Jurkat, Clone E6-1 (cell line): ENCODE data around the gene OPRL1.

Experiments used
- DNase-seq: peaks from one replicate; pipeline ENCODE4 v3.0.0-alpha.2; 2011; ENCODE audit warnings: low read depth, low spot score
- H3K4me3 ChIP-seq: 2 replicates; pipeline ENCODE4 v1.5.1; 2011; ENCODE audit warnings: mild to moderate bottlenecking, low read length, control low read depth, moderate library complexity

OPRL1 gene

DNA sequence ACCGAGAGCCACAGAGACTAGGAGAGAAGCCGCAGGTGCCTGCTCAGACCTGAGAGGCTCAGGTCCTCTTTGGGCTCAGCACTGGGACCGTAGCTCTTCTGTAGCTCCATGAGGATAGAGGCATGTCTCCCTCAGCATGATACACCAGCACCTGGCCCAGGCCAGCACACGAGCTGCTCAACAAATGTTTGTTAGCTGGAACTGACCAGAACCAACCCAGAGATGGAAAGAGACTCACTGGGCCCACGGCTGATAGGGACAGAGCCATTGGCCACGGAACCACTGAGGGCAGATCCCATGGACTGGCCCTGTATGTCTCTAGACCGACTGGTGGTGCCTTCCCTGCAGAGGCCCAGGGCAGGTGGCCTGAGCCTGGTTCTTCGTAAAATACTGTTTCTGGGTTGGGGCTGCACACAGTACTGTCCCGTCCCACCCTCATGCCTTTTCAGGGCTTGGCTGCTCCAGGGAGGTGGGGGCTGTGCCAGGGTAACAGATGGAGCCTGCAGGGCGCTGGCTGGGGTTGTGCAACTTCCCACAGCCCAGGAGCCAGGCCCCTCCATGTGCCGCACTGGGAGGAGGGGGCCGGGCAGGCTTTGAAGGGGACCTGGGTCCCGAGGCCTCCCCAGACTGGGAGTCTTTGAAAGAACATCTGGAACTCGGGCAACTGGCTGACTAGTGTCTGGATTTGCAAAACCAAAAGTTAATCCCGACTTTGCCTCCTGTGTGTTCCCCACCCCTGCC lies 38.7 kb upstream of the OPRL1 start:
- no peak for DNase-seq

DNA sequence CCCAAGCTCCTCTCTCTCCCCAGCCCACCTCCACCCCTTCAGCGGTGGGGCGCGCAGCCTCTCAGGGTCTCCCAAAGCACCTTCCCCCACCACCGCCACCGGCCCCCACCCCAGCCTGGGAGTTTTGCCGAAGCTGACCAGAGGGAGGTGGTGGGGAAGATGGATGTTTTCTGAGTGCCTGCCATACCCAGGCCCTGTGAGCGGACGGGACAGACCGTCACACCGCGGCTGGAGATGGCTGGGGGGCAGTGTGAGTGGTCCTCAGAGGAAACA lies 38.2 kb upstream of the OPRL1 start:
- DNase-seq, result no peak
- peak overlapping the region; percentile 59 for H3K4me3 ChIP-seq

More for the DNA sequence above, 38.7 kb upstream of the OPRL1 start:
- peak overlapping the region; percentile 59; the same call in 1 of the 2 replicates for H3K4me3 ChIP-seq

DNA sequence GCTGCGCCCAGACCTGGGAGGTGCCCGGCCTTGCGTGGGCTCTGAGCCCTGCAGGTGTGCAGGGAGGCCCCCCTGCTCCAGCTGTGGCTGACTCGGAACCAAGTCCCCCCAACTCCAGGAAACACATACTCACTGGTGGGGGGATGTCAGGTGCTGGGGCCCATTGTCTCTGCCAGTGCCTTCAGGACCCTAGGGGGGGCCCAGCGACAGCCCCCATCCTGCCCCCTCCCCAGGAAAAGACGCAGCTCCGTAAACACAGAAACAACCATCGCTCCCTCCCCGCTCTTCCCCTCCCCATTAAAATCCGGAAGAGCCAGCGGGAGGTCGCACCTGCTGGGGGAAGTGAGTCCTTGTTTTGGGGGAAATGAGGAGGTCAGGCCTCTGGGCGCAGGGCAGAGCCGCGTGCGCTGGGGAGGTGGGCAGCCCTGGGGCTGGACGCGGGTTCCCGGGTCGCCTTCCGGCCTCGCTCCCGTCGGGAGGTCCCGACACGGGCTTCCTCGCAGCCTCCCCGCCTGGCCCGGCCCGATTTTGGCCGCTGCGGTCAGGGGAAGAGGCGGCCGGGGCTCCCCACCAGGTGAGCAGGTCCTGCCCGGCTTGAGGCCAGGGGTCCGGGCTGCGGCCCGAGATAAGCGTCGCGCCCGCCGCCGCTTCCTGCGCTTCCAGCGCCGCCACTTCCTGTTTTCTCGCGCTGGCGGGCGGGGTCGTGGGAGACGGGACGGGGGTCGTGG lies 37.7 kb upstream of the OPRL1 start:
- no peak for DNase-seq

GRCh38 chr20:64043768-64044167 lies 36.1 kb upstream of the OPRL1 start:
- no peak for DNase-seq
- no peak overlapping the region for H3K4me3 ChIP-seq

More for the DNA sequence above, 37.7 kb upstream of the OPRL1 start:
- peak overlapping the region; percentile 59 for H3K4me3 ChIP-seq

DNA sequence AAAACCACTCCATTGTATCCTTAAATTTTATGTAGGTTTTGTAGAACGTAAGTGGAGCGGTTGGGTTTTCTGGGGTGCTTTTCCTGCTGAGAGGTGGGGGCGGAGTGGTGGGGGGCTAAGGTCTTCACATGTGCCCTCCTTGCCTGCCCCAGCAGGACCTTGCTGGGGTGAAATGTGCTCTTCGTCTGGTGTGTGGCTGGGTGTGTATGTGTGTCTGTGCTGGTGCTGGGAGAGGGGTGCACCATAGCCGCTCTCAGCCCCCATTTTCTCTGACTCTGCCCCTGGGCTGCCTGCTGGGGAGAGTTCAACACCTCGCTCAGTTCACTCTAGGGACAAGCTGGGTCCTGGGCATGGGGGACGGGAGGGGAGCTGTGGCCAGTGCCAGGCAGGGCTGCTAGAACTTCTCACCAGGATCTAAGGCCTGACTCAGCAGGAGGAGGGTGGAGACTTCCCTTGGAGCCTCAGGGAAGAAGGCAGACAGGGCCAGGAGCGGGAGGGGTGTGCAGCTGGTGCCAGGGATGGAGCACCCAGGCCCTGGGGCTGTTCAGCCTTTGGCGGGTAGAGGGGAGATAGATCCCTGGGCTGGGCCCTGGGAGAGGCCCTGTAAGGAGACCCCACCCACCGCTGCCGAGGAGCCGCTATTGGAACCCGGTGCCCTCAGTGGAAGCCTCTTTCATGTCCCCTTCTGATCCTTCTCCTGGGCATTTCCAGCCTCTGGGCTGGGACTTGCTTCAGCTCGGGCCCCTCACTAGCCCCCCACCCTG lies 35.2 kb upstream of the OPRL1 start:
- no peak overlapping the region for H3K4me3 ChIP-seq
- no peak for DNase-seq

- H3K4me3 ChIP-seq, result no peak overlapping the region
- DNase-seq, result no peak
Measured at GRCh38 chr20:64045346-64046011, 34.4 kb upstream of the OPRL1 start.

GRCh38 chr20:64047046-64047389 lies 32.9 kb upstream of the OPRL1 start:
- H3K4me3 ChIP-seq, result no peak overlapping the region
- DNase-seq, result no peak

DNA sequence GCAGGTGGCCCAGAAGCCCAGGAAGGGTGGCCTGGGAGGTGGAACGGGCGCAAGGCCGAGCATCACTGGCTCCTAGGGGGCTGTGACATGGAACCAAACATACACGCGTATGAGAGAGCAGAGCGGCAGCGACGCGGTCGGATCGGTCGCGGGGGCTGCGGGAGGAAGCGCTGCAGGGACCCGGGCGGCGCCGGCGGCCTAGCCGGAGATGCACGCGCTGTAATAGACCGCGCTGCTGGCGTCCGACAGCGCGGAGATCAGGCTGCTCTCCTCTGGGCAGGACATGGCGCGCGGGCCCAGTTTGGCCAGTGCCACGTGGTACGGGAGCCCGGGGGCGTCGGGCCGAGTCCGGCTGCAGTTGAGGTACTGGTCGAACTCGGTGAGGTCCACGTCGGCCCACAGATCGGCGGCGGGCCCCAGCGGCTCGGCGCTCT lies 31.9 kb upstream of the OPRL1 start:
- DNase-seq, result no peak

DNA sequence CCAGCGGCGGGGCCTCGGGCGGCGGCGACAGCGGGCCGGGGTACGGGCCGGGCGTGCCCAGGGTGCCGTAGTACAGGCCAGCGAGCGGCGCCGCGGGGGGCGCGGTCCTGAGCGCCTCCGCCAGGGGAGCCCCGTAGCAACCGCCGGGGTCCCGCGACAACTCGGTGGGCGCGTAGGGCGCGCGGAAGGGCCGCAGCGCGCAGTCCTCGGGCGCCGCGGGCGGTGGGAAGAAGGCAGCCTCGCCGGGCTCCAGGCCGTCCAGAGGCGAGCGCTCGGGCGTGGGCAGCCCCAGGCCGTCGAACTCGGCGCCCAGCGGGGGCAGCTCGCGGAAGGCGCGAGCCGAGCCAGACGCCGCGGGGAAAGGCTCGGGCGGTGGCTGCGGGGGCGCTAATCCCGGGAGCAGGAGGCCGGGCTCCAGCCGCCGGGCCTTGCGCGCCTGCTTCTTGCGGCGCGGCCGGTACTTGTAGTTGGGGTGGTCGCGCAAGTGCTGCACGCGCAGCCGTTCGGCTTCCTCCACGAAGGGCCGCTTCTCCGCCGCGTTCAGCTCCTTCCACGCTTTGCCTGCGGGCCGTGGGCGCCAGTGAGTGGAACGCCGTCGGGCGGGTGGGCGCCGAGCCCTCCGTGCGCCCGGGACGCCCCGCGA lies 31.4 kb upstream of the OPRL1 start:
- no peak for DNase-seq
- H3K4me3 ChIP-seq, result no peak overlapping the region

More for the DNA sequence above, 31.9 kb upstream of the OPRL1 start:
- no peak overlapping the region for H3K4me3 ChIP-seq

- no peak for DNase-seq
- no peak within 1 kb of the TSS for H3K4me3 ChIP-seq
Measured at GRCh38 chr20:64049060-64049877, 30.6 kb upstream of the OPRL1 start, which contains the start of gene SOX18. Gene SOX18 (minus strand): TSS chr20:64049639. CDS start chr20:64049516, 123 bp downstream.

DNA sequence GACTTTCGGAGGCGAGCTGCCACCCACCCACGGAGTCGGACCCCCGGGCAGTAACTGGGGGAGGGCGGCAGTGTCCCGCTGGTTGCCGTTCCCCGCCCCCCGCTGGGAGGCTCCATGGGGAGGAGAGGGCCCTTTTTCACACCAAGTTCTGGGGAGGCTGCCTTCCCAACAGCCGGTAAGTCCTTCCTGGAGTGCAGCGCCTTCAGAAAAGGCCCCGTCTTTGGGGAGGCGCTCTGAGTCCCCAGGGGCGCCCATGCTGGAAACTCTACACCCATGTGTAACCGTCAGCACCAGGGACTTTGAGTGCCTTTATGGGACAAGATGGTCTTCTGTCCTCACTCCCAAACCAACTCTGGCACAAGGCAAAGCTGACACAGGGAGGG lies 30.0 kb upstream of the OPRL1 start:
- no peak overlapping the region for H3K4me3 ChIP-seq
- DNase-seq, result no peak

DNA sequence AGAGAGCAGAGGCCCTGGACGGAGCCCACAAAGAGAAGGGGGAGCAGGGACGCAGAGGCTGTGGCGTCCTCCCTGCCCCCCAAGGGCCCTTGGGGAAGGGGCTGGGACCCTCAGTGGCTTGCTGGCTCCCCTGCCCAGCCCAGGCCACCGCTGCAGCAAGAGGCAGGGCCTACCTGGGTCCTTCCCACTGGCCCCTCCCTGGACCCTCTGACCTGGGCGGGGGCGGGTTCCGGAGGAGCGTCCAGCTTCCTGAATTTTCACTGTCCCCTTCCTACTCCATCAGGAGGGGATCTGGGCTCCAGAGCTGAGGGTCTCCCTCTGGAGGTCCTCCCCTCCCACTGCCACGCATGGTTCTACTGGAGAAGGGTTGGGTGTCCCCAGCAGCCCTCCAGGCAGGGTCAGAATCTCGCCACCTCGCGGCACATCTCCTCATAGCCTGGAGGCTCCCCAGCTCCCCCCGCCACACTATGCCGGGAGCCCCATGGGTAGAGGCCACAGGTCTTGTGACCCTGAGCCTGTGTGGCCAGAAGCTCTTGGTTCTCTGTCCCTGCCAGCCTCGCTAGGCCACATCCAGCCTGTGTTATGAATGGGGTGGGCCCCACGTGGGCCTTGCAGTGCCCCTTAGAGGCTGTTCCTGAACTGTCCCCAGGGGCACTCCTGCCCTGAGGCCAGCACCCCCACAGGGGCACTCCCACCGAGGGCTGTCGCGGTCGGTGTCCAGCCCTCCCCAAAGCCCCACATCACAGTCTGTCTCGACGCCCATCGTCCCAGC lies 29.4 kb upstream of the OPRL1 start:
- no peak for DNase-seq
- H3K4me3 ChIP-seq, result no peak overlapping the region

DNA sequence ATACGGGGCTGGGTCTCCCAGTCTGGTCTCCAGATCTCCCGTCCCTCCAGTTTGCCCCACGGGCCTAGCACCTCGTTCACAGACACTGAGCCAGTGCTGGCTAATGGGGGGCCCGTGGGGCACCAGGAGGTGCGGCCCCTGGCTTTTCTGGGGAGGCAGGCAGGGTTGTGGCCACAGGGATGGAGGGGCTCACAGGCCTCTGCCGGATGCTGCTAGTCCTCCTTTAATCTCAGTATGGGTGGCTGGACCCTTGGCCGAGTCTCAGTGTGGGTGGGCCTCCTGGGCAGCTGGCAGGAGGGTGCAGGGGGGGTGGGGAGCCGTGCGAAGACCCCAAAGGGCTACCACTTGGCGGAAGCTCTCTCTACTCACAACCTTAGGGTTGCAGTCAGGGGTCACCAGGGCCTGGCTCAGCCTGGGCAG lies 28.8 kb upstream of the OPRL1 start:
- DNase-seq, result no peak
- H3K4me3 ChIP-seq, result no peak overlapping the region

- no peak overlapping the region for H3K4me3 ChIP-seq
- no peak for DNase-seq
Measured at GRCh38 chr20:64051561-64052325, 28.1 kb upstream of the OPRL1 start.

GRCh38 chr20:64052326-64052722 lies 27.6 kb upstream of the OPRL1 start:
- H3K4me3 ChIP-seq, result no peak overlapping the region
- DNase-seq, result no peak

DNA sequence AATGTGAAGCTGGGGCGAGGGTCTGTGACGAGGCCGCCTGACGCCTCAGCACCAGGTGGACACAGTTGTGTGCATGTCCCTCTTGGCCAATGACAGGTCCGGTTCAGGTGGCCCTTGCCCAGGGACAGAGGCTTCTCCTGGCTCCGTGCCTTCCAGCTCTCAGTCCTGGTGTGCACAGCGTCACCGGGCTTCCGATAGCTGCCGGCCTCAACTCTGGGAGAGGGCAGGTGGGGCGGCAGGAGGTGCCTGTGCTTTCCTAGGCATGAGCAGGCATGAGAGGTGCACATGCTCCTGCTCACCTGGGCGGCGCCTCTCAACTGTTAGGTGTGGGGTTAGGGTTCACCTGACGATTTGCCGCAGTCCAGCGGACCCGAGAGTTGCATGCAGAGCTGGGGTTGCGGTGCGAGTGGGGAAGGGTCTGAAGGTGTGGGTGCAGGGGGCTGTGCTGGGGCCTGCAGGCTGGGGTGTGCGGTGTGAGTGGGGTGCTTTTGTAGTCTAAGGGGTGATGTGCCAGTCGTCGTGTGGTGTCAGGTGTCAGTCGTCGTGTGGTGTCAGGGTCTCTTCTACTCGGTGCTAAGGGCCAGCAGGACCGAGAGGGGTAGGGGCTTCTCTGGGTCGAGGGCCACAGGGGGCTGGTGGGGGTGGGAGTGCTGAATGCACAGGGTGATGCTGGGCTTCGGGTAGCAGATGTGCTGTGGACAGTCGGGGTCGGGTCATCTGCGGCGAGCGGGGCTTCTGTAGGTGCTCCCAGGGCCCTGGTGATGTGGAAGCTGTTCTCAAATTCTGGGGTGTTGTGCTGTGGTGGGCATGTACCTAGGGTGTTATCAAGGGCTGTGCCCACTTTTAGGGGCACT lies 26.7 kb upstream of the OPRL1 start:
- H3K4me3 ChIP-seq, result no peak overlapping the region
- no peak for DNase-seq
